Measurements from ENCODE around the gene SSBP3. TPM values are rescaled to one million over a fixed set of nuclear protein-coding genes. Genes with fewer than 3 reads are reported as not detected.

The SSBP3 gene
- total RNA-seq, 1 experiment from 2014 or later: 115 TPM

DNA sequence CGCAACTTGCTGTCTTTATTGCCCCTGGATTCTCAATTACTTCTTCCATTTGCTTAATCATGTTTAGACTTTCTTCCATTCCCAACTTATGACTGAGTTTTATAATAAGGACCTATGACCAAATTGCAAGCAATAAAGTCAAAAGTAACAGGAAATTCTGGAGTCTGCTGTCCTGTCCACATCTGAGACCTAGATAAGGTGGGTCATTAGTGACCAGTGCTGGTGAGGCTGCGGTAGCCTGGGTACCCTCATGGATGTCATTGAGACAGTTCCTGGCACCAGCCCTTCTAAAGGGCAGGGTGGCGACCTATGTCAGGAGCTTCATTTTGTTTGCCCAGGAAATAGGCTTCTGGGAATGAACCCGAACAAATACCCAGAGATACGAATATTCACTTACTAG, 30.6 kb upstream of the SSBP3 start:
- ChIA-PET CTCF (no interaction called here), POLR2A (no interaction called here)
- Mint-ChIP-seq H3K27ac (no peak overlapping the region), H3K4me1 (no peaks in the 10 kb centered on the region), H3K4me3 (no peak overlapping the region), H3K27me3 (ENCODE audit: low read depth) (peaks cover 3% of the 10 kb centered on the region; the same call in 1 of the 2 replicates), H3K36me3 (no peaks in the 10 kb centered on the region), H3K9me3 (0 out of 2 replicates have a peak, but pooled peaks cover 3% of the 10 kb centered on the region)
- no peak for DNase-seq (ENCODE audit: low spot score)
- TF ChIP-seq, protein P1, sequence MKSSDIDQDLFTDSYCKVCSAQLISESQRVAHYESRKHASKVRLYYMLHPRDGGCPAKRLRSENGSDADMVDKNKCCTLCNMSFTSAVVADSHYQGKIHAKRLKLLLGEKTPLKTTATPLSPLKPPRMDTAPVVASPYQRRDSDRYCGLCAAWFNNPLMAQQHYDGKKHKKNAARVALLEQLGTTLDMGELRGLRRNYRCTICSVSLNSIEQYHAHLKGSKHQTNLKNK (CRISPR knock-in tag; IDR thresholded peaks at IDR 0.05): no peak
- no peak for ATAC-seq

DNA sequence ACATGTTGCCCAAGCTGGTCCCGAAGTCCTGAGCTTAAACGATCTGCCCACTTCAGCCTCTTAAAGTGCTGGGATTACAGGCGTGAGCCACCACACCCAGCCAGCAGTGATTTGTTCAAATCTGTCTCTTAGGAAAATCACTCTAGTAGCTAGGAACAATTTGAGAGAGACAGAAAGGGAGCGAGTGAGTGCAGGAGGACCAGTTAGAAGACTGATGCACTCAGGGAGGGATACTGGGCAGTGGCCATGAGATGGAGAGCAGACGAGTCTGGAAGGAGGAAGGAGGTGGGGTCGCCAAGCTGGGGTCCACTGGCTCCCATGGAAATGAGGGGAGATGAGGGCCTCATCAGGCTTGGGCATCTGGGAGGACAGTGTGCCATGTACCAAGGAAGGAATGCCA, 23.6 kb upstream of the SSBP3 start:
- Mint-ChIP-seq H3K4me3 (no peak overlapping the region), H3K27me3 (ENCODE audit: low read depth) (peaks cover 3% of the 10 kb centered on the region; the same call in 1 of the 2 replicates), H3K9me3 (peaks cover 6% of the 10 kb centered on the region), H3K27ac (no peak overlapping the region), H3K4me1 (no peaks in the 10 kb centered on the region), H3K36me3 (no peaks in the 10 kb centered on the region)
- DNase-seq (ENCODE audit: low spot score) (no peak), ATAC-seq (no peak)
- CTCF ChIA-PET: no interaction called here
- TF ChIP-seq ESRRA (CRISPR knock-in tag; IDR thresholded peaks at IDR 0.05; ENCODE audit: borderline replicate concordance): no peak
- TF ChIP-seq, protein P2, sequence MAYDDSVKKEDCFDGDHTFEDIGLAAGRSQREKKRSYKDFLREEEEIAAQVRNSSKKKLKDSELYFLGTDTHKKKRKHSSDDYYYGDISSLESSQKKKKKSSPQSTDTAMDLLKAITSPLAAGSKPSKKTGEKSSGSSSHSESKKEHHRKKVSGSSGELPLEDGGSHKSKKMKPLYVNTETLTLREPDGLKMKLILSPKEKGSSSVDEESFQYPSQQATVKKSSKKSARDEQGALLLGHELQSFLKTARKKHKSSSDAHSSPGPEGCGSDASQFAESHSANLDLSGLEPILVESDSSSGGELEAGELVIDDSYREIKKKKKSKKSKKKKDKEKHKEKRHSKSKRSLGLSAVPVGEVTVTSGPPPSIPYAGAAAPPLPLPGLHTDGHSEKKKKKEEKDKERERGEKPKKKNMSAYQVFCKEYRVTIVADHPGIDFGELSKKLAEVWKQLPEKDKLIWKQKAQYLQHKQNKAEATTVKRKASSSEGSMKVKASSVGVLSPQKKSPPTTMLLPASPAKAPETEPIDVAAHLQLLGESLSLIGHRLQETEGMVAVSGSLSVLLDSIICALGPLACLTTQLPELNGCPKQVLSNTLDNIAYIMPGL (CRISPR knock-in tag; IDR thresholded peaks at IDR 0.05): no peak
- TF ChIP-seq, protein P3, sequence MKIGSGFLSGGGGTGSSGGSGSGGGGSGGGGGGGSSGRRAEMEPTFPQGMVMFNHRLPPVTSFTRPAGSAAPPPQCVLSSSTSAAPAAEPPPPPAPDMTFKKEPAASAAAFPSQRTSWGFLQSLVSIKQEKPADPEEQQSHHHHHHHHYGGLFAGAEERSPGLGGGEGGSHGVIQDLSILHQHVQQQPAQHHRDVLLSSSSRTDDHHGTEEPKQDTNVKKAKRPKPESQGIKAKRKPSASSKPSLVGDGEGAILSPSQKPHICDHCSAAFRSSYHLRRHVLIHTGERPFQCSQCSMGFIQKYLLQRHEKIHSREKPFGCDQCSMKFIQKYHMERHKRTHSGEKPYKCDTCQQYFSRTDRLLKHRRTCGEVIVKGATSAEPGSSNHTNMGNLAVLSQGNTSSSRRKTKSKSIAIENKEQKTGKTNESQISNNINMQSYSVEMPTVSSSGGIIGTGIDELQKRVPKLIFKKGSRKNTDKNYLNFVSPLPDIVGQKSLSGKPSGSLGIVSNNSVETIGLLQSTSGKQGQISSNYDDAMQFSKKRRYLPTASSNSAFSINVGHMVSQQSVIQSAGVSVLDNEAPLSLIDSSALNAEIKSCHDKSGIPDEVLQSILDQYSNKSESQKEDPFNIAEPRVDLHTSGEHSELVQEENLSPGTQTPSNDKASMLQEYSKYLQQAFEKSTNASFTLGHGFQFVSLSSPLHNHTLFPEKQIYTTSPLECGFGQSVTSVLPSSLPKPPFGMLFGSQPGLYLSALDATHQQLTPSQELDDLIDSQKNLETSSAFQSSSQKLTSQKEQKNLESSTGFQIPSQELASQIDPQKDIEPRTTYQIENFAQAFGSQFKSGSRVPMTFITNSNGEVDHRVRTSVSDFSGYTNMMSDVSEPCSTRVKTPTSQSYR (CRISPR knock-in tag; IDR thresholded peaks at IDR 0.05): no peak
- TF ChIP-seq, protein P4, sequence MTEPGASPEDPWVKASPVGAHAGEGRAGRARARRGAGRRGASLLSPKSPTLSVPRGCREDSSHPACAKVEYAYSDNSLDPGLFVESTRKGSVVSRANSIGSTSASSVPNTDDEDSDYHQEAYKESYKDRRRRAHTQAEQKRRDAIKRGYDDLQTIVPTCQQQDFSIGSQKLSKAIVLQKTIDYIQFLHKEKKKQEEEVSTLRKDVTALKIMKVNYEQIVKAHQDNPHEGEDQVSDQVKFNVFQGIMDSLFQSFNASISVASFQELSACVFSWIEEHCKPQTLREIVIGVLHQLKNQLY (CRISPR knock-in tag; IDR thresholded peaks at IDR 0.05): no peak
- TF ChIP-seq, protein P5, sequence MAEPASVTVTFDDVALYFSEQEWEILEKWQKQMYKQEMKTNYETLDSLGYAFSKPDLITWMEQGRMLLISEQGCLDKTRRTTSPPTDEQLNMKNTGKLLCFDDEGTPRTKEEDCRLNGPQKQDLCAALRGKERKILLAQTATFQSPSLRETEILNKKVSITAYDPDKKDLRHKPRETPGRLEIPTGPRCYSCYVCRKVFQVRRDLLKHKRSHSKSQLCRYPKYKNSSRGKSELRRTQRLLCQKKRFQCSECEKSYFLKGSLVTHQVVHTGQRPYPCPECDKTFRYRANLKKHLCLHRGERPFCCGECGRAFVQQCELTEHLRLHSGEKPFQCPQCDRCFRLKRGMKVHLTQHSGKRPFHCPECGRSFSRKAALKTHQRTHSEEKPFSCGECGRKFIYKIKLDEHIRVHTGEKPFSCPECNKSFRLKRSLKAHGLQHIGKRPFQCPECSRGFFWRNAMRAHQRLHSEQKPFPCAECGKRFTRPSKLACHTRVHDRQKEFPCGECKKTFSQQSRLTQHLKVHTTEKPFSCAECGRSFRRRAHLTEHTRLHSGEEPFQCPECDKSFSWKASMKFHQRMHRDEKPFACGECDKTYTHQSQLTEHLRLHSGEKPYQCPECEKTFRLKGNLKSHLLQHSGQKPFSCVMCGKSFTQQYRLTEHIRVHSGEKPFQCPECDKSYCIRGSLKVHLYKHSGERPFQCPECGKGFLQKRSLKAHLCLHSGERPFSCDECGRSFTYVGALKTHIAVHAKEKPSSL (CRISPR knock-in tag; conservative IDR thresholded peaks at IDR 0.05): no peak
- TF ChIP-seq, protein P6, sequence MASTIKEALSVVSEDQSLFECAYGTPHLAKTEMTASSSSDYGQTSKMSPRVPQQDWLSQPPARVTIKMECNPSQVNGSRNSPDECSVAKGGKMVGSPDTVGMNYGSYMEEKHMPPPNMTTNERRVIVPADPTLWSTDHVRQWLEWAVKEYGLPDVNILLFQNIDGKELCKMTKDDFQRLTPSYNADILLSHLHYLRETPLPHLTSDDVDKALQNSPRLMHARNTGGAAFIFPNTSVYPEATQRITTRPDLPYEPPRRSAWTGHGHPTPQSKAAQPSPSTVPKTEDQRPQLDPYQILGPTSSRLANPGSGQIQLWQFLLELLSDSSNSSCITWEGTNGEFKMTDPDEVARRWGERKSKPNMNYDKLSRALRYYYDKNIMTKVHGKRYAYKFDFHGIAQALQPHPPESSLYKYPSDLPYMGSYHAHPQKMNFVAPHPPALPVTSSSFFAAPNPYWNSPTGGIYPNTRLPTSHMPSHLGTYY (CRISPR knock-in tag; IDR thresholded peaks at IDR 0.05): no peak
- TF ChIP-seq NR2C2 (CRISPR knock-in tag; IDR thresholded peaks at IDR 0.05): no peak
- TF ChIP-seq, protein P7, sequence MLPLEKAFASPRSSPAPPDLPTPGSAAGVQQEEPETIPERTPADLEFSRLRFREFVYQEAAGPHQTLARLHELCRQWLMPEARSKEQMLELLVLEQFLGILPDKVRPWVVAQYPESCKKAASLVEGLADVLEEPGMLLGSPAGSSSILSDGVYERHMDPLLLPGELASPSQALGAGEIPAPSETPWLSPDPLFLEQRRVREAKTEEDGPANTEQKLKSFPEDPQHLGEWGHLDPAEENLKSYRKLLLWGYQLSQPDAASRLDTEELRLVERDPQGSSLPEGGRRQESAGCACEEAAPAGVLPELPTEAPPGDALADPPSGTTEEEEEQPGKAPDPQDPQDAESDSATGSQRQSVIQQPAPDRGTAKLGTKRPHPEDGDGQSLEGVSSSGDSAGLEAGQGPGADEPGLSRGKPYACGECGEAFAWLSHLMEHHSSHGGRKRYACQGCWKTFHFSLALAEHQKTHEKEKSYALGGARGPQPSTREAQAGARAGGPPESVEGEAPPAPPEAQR (CRISPR knock-in tag; IDR thresholded peaks at IDR 0.05): no peak
- TF ChIP-seq SOX15 (CRISPR knock-in tag; IDR thresholded peaks at IDR 0.05): no peak
- TF ChIP-seq, protein P8, sequence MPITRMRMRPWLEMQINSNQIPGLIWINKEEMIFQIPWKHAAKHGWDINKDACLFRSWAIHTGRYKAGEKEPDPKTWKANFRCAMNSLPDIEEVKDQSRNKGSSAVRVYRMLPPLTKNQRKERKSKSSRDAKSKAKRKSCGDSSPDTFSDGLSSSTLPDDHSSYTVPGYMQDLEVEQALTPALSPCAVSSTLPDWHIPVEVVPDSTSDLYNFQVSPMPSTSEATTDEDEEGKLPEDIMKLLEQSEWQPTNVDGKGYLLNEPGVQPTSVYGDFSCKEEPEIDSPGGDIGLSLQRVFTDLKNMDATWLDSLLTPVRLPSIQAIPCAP (CRISPR knock-in tag; IDR thresholded peaks at IDR 0.05): no peak
- no peak for TF ChIP-seq EMX1 (CRISPR knock-in tag; IDR thresholded peaks at IDR 0.05)
- POLR2A ChIA-PET: interaction anchor here (0.6 kb wide), 1 partner anchor 57 kb away, joined by 3 read pairs; no protein-coding TSS in a partner anchor

Data from WTC11 (cell line).